PC-3 (cell line): Measurements from ENCODE around the gene ZNF385A. TPM values are rescaled to one million over a fixed set of nuclear protein-coding genes. Genes with fewer than 3 reads are reported as not detected.

Experiments
- ATAC-seq: fragments of 200-7000 bp; cut with Tn5 transposase; 2 replicates; pipeline ENCODE4 v1.9.1; 2020; ENCODE audit warnings: mild to moderate bottlenecking, moderate library complexity
- BruUV-seq: library from RNA; stranded (reverse); fragments of 400-500 nt; replicated peaks from 2 replicates; lab custom pipeline; 2021; lab: Mats Ljungman, UMichigan
- CTCF ChIA-PET: fragments of 300-600 bp; sonication (Branson Sonifier 250); formaldehyde crosslinking; loops from one replicate; lab custom pipeline; 2022; ENCODE audit warnings: antibody characterized with exemption; lab: Charles Lee
- POLR2A ChIA-PET: fragments of 300-600 bp; sonication (Branson Sonifier 250); formaldehyde crosslinking; loops from one replicate; lab custom pipeline; 2022; ENCODE audit warnings: antibody characterized with exemption; ENCODE audit not compliant: unreplicated experiment; lab: Charles Lee
- DNase-seq: peaks from one replicate; pipeline ENCODE4 v3.0.0-alpha.2; 2015
- H2AFZ ChIP-seq: fragments of 300-600 bp; sonication (generic); 2 replicates; pipeline ENCODE4 v1.6.0; 2016; ENCODE audit warnings: antibody characterized with exemption, low read length
- H3F3A ChIP-seq: fragments of 300-600 bp; sonication (generic); one replicate; pipeline ENCODE4 v1.6.0; 2017; ENCODE audit warnings: antibody characterized with exemption, low read length, control low read depth, mild to moderate bottlenecking; ENCODE audit not compliant: unreplicated experiment
- H3K27ac ChIP-seq: fragments of 300-600 bp; sonication (generic); 2 replicates; pipeline ENCODE4 v1.5.1; 2016; ENCODE audit warnings: mild to moderate bottlenecking, low read length
- H3K27me3 ChIP-seq: fragments of 300-600 bp; sonication (generic); 2 replicates; pipeline ENCODE4 v1.6.1; 2016; ENCODE audit warnings: low read length, mixed read lengths
- H3K36me3 ChIP-seq: fragments of 300-600 bp; sonication (generic); 2 replicates; pipeline ENCODE4 v1.6.1; 2016; ENCODE audit warnings: low read depth, mixed run types, low read length, mixed read lengths
- H3K4me1 ChIP-seq: fragments of 300-600 bp; sonication (generic); 2 replicates; pipeline ENCODE4 v1.5.1; 2016; ENCODE audit warnings: low read length; ENCODE audit not compliant: insufficient read depth
- H3K4me2 ChIP-seq: fragments of 300-600 bp; sonication (generic); 2 replicates; pipeline ENCODE4 v1.6.0; 2016; ENCODE audit warnings: low read length
- H3K4me3 ChIP-seq: fragments of 300-600 bp; sonication (generic); 2 replicates; pipeline ENCODE4 v1.5.1; 2016; ENCODE audit warnings: mild to moderate bottlenecking, low read length, mixed read lengths
- H3K79me2 ChIP-seq: fragments of 300-600 bp; sonication (generic); 2 replicates; pipeline ENCODE4 v1.6.1; 2017; ENCODE audit warnings: low read length, mixed read lengths
- H3K9ac ChIP-seq: fragments of 300-600 bp; sonication (generic); 2 replicates; pipeline ENCODE4 v1.6.0; 2016; ENCODE audit warnings: mild to moderate bottlenecking, low read length
- H3K9me2 ChIP-seq: fragments of 300-600 bp; sonication (generic); replicated peaks from 2 replicates; pipeline ENCODE4 v1.6.1; 2016; ENCODE audit warnings: mixed run types, low read length, mixed read lengths
- H3K9me3 ChIP-seq: fragments of 300-600 bp; sonication (generic); 2 replicates; pipeline ENCODE4 v1.6.1; 2016; ENCODE audit warnings: low read length, mixed read lengths
- H4K20me1 ChIP-seq: fragments of 300-600 bp; sonication (generic); 2 replicates; pipeline ENCODE4 v1.6.1; 2016; ENCODE audit warnings: low read length, mixed read lengths
- EZH2 ChIP-seq: fragments of 300-600 bp; sonication (generic); IDR thresholded peaks from one replicate; pipeline ENCODE4 v1.6.1; 2017; ENCODE audit warnings: antibody characterized with exemption, mild to moderate bottlenecking, low read length; ENCODE audit not compliant: unreplicated experiment
- EZH2phosphoT487 ChIP-seq: fragments of 300-600 bp; sonication (generic); IDR thresholded peaks from 2 replicates; pipeline ENCODE4 v1.6.1; 2018; ENCODE audit warnings: mild to moderate bottlenecking, antibody characterized with exemption, low read length, borderline replicate concordance
- intact Hi-C: fragments of 100-400 bp; cut with micrococcal nuclease; formaldehyde crosslinking; loops from 2 replicates; pipeline ENCODE4 v1.9.0; 2023
- total RNA-seq: library from RNA; depleted of rRNA; stranded (reverse); fragments of >200 nt; gene quantifications from 2 replicates; pipeline ENCODE4 v1.2.3, GENCODE V29; 2014
- TF ChIP-seq, protein P1 (sequence below): fragments of 300-600 bp; sonication (generic); conservative IDR thresholded peaks from 2 replicates; pipeline ENCODE4 v1.5.1; 2017; ENCODE audit warnings: antibody characterized with exemption, low read depth, mild to moderate bottlenecking, low read length

The ZNF385A gene
- total RNA-seq, 1 experiment from 2014 or later, result 1.8 TPM

DNA sequence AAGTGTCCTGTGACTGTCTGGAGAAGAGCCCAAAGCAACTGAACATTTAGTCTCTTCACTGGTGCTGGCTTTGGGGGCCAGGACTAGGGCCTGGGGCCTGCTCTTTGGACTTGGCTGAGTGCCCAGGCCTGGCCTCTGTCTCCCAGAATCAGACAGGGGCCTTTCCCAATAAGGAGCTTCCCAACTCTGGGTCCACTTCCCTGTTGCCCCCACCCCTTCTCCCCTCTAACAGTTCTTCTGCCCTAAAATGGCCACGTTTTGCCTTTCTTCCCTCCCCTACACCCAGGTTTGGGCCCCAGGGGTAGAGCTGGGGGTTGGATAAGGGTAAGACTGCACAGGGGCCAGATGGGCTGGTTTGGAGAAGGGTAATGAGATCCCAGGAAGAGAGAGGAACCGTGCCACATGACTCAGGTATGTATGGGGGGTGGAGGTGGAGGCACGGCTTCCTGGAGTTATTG lies 44.5 kb upstream of the ZNF385A start:
- Histone ChIP-seq H3K27ac (no peak overlapping the region), H3K27me3 (no peaks in the 10 kb centered on the region), H3K9me2 (no peaks in the 10 kb centered on the region), H3F3A (no peaks in the 10 kb centered on the region), H3K4me2 (peak overlapping the region; percentile 48), H3K9ac (no peak overlapping the region), H3K79me2 (no peaks in the 10 kb centered on the region), H3K9me3 (no peaks in the 10 kb centered on the region), H4K20me1 (no peaks in the 10 kb centered on the region), H2AFZ (peak overlapping the region; percentile 33; the same call in 1 of the 2 replicates), H3K4me3 (no peak overlapping the region), H3K36me3 (no peaks in the 10 kb centered on the region), H3K4me1 (peaks cover 41% of the 10 kb centered on the region)
- ChIA-PET POLR2A (no interaction called here), CTCF (interaction anchor here (2.5 kb wide), 1 partner anchor 30 kb away, joined by 8 read pairs; no protein-coding TSS in a partner anchor)
- no peak for ATAC-seq
- DNase-seq, result peak; percentile 30
- no TSS peak for BruUV-seq
- TF ChIP-seq EZH2 (no peak), EZH2phosphoT487 (no peak)
- TF ChIP-seq, protein P1, sequence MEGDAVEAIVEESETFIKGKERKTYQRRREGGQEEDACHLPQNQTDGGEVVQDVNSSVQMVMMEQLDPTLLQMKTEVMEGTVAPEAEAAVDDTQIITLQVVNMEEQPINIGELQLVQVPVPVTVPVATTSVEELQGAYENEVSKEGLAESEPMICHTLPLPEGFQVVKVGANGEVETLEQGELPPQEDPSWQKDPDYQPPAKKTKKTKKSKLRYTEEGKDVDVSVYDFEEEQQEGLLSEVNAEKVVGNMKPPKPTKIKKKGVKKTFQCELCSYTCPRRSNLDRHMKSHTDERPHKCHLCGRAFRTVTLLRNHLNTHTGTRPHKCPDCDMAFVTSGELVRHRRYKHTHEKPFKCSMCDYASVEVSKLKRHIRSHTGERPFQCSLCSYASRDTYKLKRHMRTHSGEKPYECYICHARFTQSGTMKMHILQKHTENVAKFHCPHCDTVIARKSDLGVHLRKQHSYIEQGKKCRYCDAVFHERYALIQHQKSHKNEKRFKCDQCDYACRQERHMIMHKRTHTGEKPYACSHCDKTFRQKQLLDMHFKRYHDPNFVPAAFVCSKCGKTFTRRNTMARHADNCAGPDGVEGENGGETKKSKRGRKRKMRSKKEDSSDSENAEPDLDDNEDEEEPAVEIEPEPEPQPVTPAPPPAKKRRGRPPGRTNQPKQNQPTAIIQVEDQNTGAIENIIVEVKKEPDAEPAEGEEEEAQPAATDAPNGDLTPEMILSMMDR, result no peak
- intact Hi-C loops, result no loop called here

- H4K20me1 ChIP-seq, result no peaks in the 10 kb centered on the region
- BruUV-seq, result no TSS peak
- no peaks in the 10 kb centered on the region for H3F3A ChIP-seq
- no peak overlapping the region for H2AFZ ChIP-seq
- H3K4me3 ChIP-seq, result no peak overlapping the region
- H3K79me2 ChIP-seq, result no peaks in the 10 kb centered on the region
- H3K9me2 ChIP-seq, result no peaks in the 10 kb centered on the region
- CTCF ChIA-PET, result interaction anchor here (2.5 kb wide), 1 partner anchor 29 kb away, joined by 8 read pairs; no protein-coding TSS in a partner anchor
- H3K9ac ChIP-seq, result no peak overlapping the region
- ATAC-seq, result no peak; the same call in 1 of the 2 replicates
- no peaks in the 10 kb centered on the region for H3K36me3 ChIP-seq
- POLR2A ChIA-PET, result no interaction called here
- no peak for TF ChIP-seq EZH2phosphoT487
- TF ChIP-seq, protein P1, result no peak
- no peak for TF ChIP-seq EZH2
- intact Hi-C loops, result no loop called here
- no peak for DNase-seq
- H3K27me3 ChIP-seq, result no peaks in the 10 kb centered on the region
- peak overlapping the region; percentile 48 for H3K4me2 ChIP-seq
- no peak overlapping the region for H3K27ac ChIP-seq
- H3K9me3 ChIP-seq, result no peaks in the 10 kb centered on the region
- peaks cover 47% of the 10 kb centered on the region for H3K4me1 ChIP-seq
Observed at GRCh38 chr12:54428050-54429013, 43.8 kb upstream of the ZNF385A start.
